Placental pericyte (primary cell): ENCODE data around the gene MMAB. TPM values are rescaled to one million over a fixed set of nuclear protein-coding genes. Genes with fewer than 3 reads are reported as not detected.

Experiments used
- total RNA-seq: library from RNA; depleted of rRNA; stranded (reverse); fragments of >200 nt; gene quantifications from 2 replicates; pipeline ENCODE4 v1.2.3, GENCODE V29; 2012

MMAB gene
- total RNA-seq: 22.8 and 59.7 TPM in 2 replicates

GRCh38 chr12:109573029-109573913 lies at the start of gene MMAB, which contains the start of gene MVK:
Gene MMAB, minus strand, starts transcription at chr12:109573504. Its CDS starts 24 bp downstream, at chr12:109573480.
Gene MVK, plus strand, starts transcription at chr12:109573794. Its CDS starts 1,029 bp downstream, at chr12:109574823.

Other genes with a start within 250 kb of the MMAB start
- gene MYO1H, start 225.6 kb downstream of the MMAB start, total RNA-seq: not detected in 2 replicates
- 81.6 and 141 TPM in 2 replicates for gene KCTD10, start 96.2 kb downstream of the MMAB start, total RNA-seq
- 39.8 and 53.7 TPM in 2 replicates for gene UBE3B, start 95.9 kb downstream of the MMAB start, total RNA-seq
- 31.6 and 38.7 TPM in 2 replicates for gene MVK, start 290 bp upstream of the MMAB start, total RNA-seq
- gene FAM222A, start 140.3 kb upstream of the MMAB start, total RNA-seq: 1.3 TPM in 2 replicates